SU-DHL-6 (cell line): Measurements from ENCODE around the gene GPATCH2.

Experiments
- H2AFZ ChIP-seq: fragments of 200-600 bp; sonication (generic); 2 replicates; pipeline ENCODE4 v1.6.1; 2014; ENCODE audit warnings: low read depth, mild to moderate bottlenecking, moderate library complexity, mixed read lengths, antibody characterized with exemption, low read length; ENCODE audit not compliant: severe bottlenecking
- H3F3A ChIP-seq: fragments of 200-600 bp; shearing (Covaris generic); 2 replicates; pipeline ENCODE4 v1.6.0; 2016; ENCODE audit warnings: antibody characterized with exemption, mild to moderate bottlenecking; ENCODE audit not compliant: insufficient read depth
- H3K27ac ChIP-seq: fragments of 200-600 bp; sonication (generic); 2 replicates; pipeline ENCODE4 v1.5.1; 2016; ENCODE audit warnings: low read depth, mild to moderate bottlenecking, low read length, moderate library complexity, mixed read lengths
- H3K27me3 ChIP-seq: fragments of 200-600 bp; sonication (generic), shearing (Covaris generic); 2 replicates; pipeline ENCODE4 v1.6.0; 2014; ENCODE audit warnings: mild to moderate bottlenecking, low read length
- H3K36me3 ChIP-seq: fragments of 200-600 bp; sonication (generic); 2 replicates; pipeline ENCODE4 v1.6.1; 2014; ENCODE audit warnings: mild to moderate bottlenecking, low read length, mixed read lengths
- H3K4me2 ChIP-seq: fragments of 300-600, 200-600 bp; shearing (Covaris generic), sonication (generic); 2 replicates; pipeline ENCODE4 v1.6.0; 2014; ENCODE audit warnings: low read length, low read depth, mild to moderate bottlenecking; ENCODE audit not compliant: poor library complexity, severe bottlenecking
- H3K4me3 ChIP-seq: fragments of 200-600 bp; sonication (generic); 2 replicates; pipeline ENCODE4 v1.5.1; 2014; ENCODE audit warnings: antibody characterized with exemption, low read length, mild to moderate bottlenecking, mixed read lengths; ENCODE audit not compliant: insufficient read depth, poor library complexity, severe bottlenecking
- H3K79me2 ChIP-seq: fragments of 200-600 bp; sonication (generic); 2 replicates; pipeline ENCODE4 v1.6.1; 2014; ENCODE audit warnings: mild to moderate bottlenecking, low read length, moderate library complexity; ENCODE audit not compliant: insufficient read depth
- H3K9ac ChIP-seq: fragments of 200-600 bp; sonication (generic); 2 replicates; pipeline ENCODE4 v1.7.0; 2014; ENCODE audit warnings: mild to moderate bottlenecking, low read length
- H3K9me2 ChIP-seq: fragments of 200-600 bp; sonication (generic); replicated peaks from 2 replicates; pipeline ENCODE4 v1.6.1; 2014; ENCODE audit warnings: low read length; ENCODE audit not compliant: insufficient read depth
- H3K9me3 ChIP-seq: fragments of 200-600 bp; sonication (generic); 2 replicates; pipeline ENCODE4 v1.6.1; 2014; ENCODE audit warnings: low read length, mixed read lengths; ENCODE audit not compliant: insufficient read depth
- H4K20me1 ChIP-seq: fragments of 200-600 bp; sonication (generic); 2 replicates; pipeline ENCODE4 v1.6.1; 2014; ENCODE audit warnings: low read depth, mild to moderate bottlenecking, antibody characterized with exemption, low read length, moderate library complexity, mixed read lengths
- EZH2phosphoT487 ChIP-seq: fragments of 200-600 bp; sonication (generic), shearing (Covaris generic); conservative IDR thresholded peaks from 2 replicates; pipeline ENCODE4 v1.6.1; 2018; ENCODE audit warnings: mild to moderate bottlenecking, antibody characterized with exemption, low read length, moderate library complexity, mixed read lengths
- TF ChIP-seq, protein P1 (sequence below): fragments of 200-600 bp; sonication (generic); IDR thresholded peaks from one replicate; pipeline ENCODE4 v1.5.1; 2017; ENCODE audit warnings: antibody characterized with exemption, mild to moderate bottlenecking, low read length, moderate library complexity; ENCODE audit not compliant: insufficient read depth, poor library complexity, severe bottlenecking

GPATCH2 gene

GRCh38 chr1:217630711-217631591 is at the start of gene GPATCH2, which contains the start of gene SPATA17:
Gene GPATCH2, minus strand, starts transcription at chr1:217631090. Its CDS starts 119 bp downstream, at chr1:217630971.
Gene SPATA17, plus strand, starts transcription at chr1:217631344. Its CDS starts 35 bp downstream, at chr1:217631379.
- Histone ChIP-seq H3K36me3 (no peaks in the 10 kb centered on the region), H3K79me2 (peaks cover 24% of the 10 kb centered on the region), H2AFZ (peak within 1 kb of the TSS; percentile 99), H3K4me3 (peak within 1 kb of the TSS; percentile 81), H3K9ac (peak within 1 kb of the TSS; percentile 75), H3K27me3 (no peaks in the 10 kb centered on the region), H3K27ac (peak within 1 kb of the TSS; percentile 85), H3K4me2 (peak within 1 kb of the TSS; percentile 68), H3K9me3 (no peaks in the 10 kb centered on the region), H3F3A (no peaks in the 10 kb centered on the region; the same call in 1 of the 2 replicates), H3K9me2 (no peaks in the 10 kb centered on the region), H4K20me1 (no peaks in the 10 kb centered on the region)
- TF ChIP-seq, protein P1, sequence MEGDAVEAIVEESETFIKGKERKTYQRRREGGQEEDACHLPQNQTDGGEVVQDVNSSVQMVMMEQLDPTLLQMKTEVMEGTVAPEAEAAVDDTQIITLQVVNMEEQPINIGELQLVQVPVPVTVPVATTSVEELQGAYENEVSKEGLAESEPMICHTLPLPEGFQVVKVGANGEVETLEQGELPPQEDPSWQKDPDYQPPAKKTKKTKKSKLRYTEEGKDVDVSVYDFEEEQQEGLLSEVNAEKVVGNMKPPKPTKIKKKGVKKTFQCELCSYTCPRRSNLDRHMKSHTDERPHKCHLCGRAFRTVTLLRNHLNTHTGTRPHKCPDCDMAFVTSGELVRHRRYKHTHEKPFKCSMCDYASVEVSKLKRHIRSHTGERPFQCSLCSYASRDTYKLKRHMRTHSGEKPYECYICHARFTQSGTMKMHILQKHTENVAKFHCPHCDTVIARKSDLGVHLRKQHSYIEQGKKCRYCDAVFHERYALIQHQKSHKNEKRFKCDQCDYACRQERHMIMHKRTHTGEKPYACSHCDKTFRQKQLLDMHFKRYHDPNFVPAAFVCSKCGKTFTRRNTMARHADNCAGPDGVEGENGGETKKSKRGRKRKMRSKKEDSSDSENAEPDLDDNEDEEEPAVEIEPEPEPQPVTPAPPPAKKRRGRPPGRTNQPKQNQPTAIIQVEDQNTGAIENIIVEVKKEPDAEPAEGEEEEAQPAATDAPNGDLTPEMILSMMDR: no peak
- no peak for TF ChIP-seq EZH2phosphoT487

DNA sequence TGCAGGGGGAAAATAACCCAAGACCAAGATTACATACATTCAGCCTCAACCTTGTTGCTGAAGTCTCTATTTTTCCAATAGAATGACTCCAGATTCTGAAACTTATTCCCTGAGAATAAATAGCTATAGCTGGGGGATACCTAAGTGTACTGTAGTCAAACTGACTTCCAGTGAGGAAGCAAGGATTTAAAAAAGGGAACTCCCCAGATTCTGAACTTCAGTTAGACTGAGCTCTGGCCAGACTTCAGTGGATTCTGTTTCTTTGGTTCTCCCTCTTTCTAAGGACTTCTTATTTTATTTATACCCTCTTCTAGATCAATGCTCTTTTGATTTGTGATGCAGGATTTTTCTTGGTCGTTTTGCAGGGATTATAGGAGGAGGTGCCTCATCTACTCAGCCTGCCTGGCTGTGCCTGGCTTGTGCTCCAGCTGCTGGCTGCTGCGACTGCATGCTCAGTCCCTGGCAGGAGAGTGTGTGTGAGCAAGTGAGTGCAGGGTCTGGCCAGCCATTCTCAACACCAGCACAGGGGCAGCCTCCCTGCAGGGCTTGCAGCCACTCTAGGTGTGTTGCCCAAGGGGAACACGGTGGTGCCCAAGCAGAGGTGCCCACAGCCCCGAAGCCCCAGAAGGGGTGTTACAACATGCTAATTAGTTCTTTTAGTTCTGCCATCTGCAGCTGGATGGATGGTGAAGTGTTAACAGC is 43.3 kb upstream of the GPATCH2 start:
- H3K36me3 ChIP-seq: no peaks in the 10 kb centered on the region
- H3K27ac ChIP-seq: no peak overlapping the region
- H3K79me2 ChIP-seq: no peaks in the 10 kb centered on the region
- no peak for TF ChIP-seq EZH2phosphoT487
- TF ChIP-seq, protein P1: no peak
- H2AFZ ChIP-seq: no peak overlapping the region
- no peaks in the 10 kb centered on the region for H3F3A ChIP-seq
- H4K20me1 ChIP-seq: no peaks in the 10 kb centered on the region
- H3K9me2 ChIP-seq: no peaks in the 10 kb centered on the region
- no peak overlapping the region for H3K4me3 ChIP-seq
- H3K9me3 ChIP-seq: no peaks in the 10 kb centered on the region
- H3K27me3 ChIP-seq: no peaks in the 10 kb centered on the region
- no peak overlapping the region for H3K9ac ChIP-seq
- no peak overlapping the region for H3K4me2 ChIP-seq

DNA sequence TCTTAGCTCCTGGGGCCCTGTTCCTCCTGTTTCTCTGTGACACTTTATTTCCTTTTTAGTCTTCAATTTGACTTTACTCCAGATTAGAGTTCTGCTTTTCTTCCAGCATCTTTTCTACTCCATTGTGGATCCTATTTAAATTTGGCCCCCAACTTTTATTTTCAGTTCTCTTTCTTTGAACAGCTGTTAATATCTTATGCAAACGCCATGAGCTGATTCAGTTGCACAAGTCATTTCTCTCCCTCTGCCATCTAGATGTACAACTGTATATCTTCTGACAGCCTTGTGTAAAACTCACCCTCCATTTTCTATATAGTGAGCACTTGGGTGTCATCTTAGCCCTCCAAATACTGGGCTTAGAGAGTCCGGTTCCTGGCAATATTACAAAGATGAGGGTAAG is 42.5 kb upstream of the GPATCH2 start:
- H3K27ac ChIP-seq: no peak overlapping the region
- no peaks in the 10 kb centered on the region for H3K27me3 ChIP-seq
- H3K9me3 ChIP-seq: no peaks in the 10 kb centered on the region
- no peaks in the 10 kb centered on the region for H3K9me2 ChIP-seq
- H3K36me3 ChIP-seq: no peaks in the 10 kb centered on the region
- H3F3A ChIP-seq: no peaks in the 10 kb centered on the region
- TF ChIP-seq EZH2phosphoT487: no peak
- TF ChIP-seq, protein P1: no peak
- H3K79me2 ChIP-seq: no peaks in the 10 kb centered on the region
- no peak overlapping the region for H2AFZ ChIP-seq
- no peaks in the 10 kb centered on the region for H4K20me1 ChIP-seq
- no peak overlapping the region for H3K9ac ChIP-seq
- no peak overlapping the region for H3K4me3 ChIP-seq
- H3K4me2 ChIP-seq: no peak overlapping the region
